MM.1S (cell line): ENCODE results near the gene TIMD4.

ENCODE experiments used
- DNase-seq: peaks from one replicate; pipeline ENCODE4 v3.0.0-alpha.2; 2015
- H2AFZ ChIP-seq: fragments of 300-600 bp; sonication (generic); 2 replicates; pipeline ENCODE4 v1.6.0; 2016; ENCODE audit warnings: antibody characterized with exemption, low read length
- H3F3A ChIP-seq: fragments of 300-600 bp; sonication (generic); 2 replicates; pipeline ENCODE4 v1.6.1; 2016; ENCODE audit warnings: mild to moderate bottlenecking, antibody characterized with exemption, low read length, moderate library complexity, mixed read lengths; ENCODE audit not compliant: insufficient read depth
- H3K27ac ChIP-seq: fragments of 300-600 bp; sonication (generic); 2 replicates; pipeline ENCODE4 v1.5.1; 2016; ENCODE audit warnings: mild to moderate bottlenecking, low read length
- H3K27me3 ChIP-seq: fragments of 300-600 bp; sonication (generic); replicated peaks from 2 replicates; pipeline ENCODE4 v1.6.0; 2016; ENCODE audit warnings: low read length; ENCODE audit not compliant: insufficient read depth
- H3K36me3 ChIP-seq: fragments of 300-600 bp; sonication (generic); replicated peaks from 2 replicates; pipeline ENCODE4 v1.6.1; 2016; ENCODE audit warnings: mild to moderate bottlenecking, low read length, mixed read lengths; ENCODE audit not compliant: insufficient read depth
- H3K4me1 ChIP-seq: fragments of 300-600 bp; sonication (generic); 2 replicates; pipeline ENCODE4 v1.6.1; 2016; ENCODE audit warnings: low read length, mixed read lengths
- H3K4me2 ChIP-seq: fragments of 300-600 bp; sonication (generic); 2 replicates; pipeline ENCODE4 v1.6.0; 2016; ENCODE audit warnings: low read depth, low read length
- H3K4me3 ChIP-seq: fragments of 300-600 bp; sonication (generic); 2 replicates; pipeline ENCODE4 v1.5.1; 2016; ENCODE audit warnings: low read length, mixed read lengths
- H3K79me2 ChIP-seq: fragments of 300-600 bp; sonication (generic); 2 replicates; pipeline ENCODE4 v1.6.1; 2016; ENCODE audit warnings: mixed run types, low read length, mixed read lengths
- H3K9ac ChIP-seq: fragments of 300-600 bp; sonication (generic); 2 replicates; pipeline ENCODE4 v1.6.1; 2016; ENCODE audit warnings: low read length, mixed read lengths
- H3K9me2 ChIP-seq: fragments of 300-600 bp; sonication (generic); replicated peaks from 2 replicates; pipeline ENCODE4 v1.6.1; 2016; ENCODE audit warnings: mild to moderate bottlenecking, low read length, mixed read lengths; ENCODE audit not compliant: insufficient read depth
- H3K9me3 ChIP-seq: fragments of 300-600 bp; sonication (generic); replicated peaks from 2 replicates; pipeline ENCODE4 v1.6.1; 2016; ENCODE audit warnings: mild to moderate bottlenecking, low read length, mixed read lengths; ENCODE audit not compliant: insufficient read depth
- H4K20me1 ChIP-seq: fragments of 300-600 bp; sonication (generic); 2 replicates; pipeline ENCODE4 v1.6.1; 2016; ENCODE audit warnings: mild to moderate bottlenecking, low read length, moderate library complexity, mixed read lengths; ENCODE audit not compliant: insufficient read depth
- CTCF ChIP-seq: fragments of 300-600 bp; sonication (generic); IDR thresholded peaks from 2 replicates; pipeline ENCODE4 v1.5.1; 2016; ENCODE audit warnings: antibody characterized with exemption, low read length, mixed read lengths
- EZH2 ChIP-seq: fragments of 300-600 bp; sonication (generic); optimal IDR thresholded peaks from 2 replicates; pipeline ENCODE3; 2017; ENCODE audit warnings: low read depth, mild to moderate bottlenecking, antibody characterized with exemption, low read length, mixed read lengths
- EZH2phosphoT487 ChIP-seq: fragments of 300-600 bp; sonication (generic); IDR thresholded peaks from 2 replicates; pipeline ENCODE4 v1.6.1; 2018; ENCODE audit warnings: antibody characterized with exemption, low read length

TIMD4 gene

GRCh38 chr5:156871212-156871611, 91.8 kb downstream of the TIMD4 start:
- no peak for DNase-seq
- H3K4me3 ChIP-seq = no peak overlapping the region
- no peaks in the 10 kb centered on the region for H3K27me3 ChIP-seq
- H3K4me1 ChIP-seq = no peaks in the 10 kb centered on the region
- H2AFZ ChIP-seq = no peak overlapping the region
- no peak overlapping the region for H3K4me2 ChIP-seq
- H4K20me1 ChIP-seq = no peaks in the 10 kb centered on the region
- no peaks in the 10 kb centered on the region for H3K9me3 ChIP-seq
- no peak overlapping the region for H3K27ac ChIP-seq
- TF ChIP-seq EZH2phosphoT487 (no peak), CTCF (no peak), EZH2 (no peak)
- H3K9ac ChIP-seq = no peak overlapping the region
- H3K36me3 ChIP-seq = no peaks in the 10 kb centered on the region
- no peaks in the 10 kb centered on the region for H3K9me2 ChIP-seq
- H3K79me2 ChIP-seq = no peaks in the 10 kb centered on the region
- H3F3A ChIP-seq = no peaks in the 10 kb centered on the region

GRCh38 chr5:156870498-156870839, 92.6 kb downstream of the TIMD4 start:
- Histone ChIP-seq H3K79me2 (no peaks in the 10 kb centered on the region), H3K4me3 (no peak overlapping the region), H3K4me2 (no peak overlapping the region), H3K27ac (no peak overlapping the region), H3K9me3 (no peaks in the 10 kb centered on the region), H3K4me1 (no peaks in the 10 kb centered on the region), H4K20me1 (no peaks in the 10 kb centered on the region), H3K27me3 (no peaks in the 10 kb centered on the region), H3K9me2 (no peaks in the 10 kb centered on the region), H3K9ac (no peak overlapping the region), H3K36me3 (no peaks in the 10 kb centered on the region), H2AFZ (no peak overlapping the region), H3F3A (no peaks in the 10 kb centered on the region)
- TF ChIP-seq EZH2 (no peak), EZH2phosphoT487 (no peak), CTCF (no peak)
- no peak for DNase-seq
